ENCODE measurements around the gene GPR62.
"Not testable (repeated sequence)": the region's sequence is repeated elsewhere in the genome, so short reads cannot be mapped to it uniquely, and the experiment has no call there.

Gene GPR62, protein sequence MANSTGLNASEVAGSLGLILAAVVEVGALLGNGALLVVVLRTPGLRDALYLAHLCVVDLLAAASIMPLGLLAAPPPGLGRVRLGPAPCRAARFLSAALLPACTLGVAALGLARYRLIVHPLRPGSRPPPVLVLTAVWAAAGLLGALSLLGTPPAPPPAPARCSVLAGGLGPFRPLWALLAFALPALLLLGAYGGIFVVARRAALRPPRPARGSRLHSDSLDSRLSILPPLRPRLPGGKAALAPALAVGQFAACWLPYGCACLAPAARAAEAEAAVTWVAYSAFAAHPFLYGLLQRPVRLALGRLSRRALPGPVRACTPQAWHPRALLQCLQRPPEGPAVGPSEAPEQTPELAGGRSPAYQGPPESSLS

DNA sequence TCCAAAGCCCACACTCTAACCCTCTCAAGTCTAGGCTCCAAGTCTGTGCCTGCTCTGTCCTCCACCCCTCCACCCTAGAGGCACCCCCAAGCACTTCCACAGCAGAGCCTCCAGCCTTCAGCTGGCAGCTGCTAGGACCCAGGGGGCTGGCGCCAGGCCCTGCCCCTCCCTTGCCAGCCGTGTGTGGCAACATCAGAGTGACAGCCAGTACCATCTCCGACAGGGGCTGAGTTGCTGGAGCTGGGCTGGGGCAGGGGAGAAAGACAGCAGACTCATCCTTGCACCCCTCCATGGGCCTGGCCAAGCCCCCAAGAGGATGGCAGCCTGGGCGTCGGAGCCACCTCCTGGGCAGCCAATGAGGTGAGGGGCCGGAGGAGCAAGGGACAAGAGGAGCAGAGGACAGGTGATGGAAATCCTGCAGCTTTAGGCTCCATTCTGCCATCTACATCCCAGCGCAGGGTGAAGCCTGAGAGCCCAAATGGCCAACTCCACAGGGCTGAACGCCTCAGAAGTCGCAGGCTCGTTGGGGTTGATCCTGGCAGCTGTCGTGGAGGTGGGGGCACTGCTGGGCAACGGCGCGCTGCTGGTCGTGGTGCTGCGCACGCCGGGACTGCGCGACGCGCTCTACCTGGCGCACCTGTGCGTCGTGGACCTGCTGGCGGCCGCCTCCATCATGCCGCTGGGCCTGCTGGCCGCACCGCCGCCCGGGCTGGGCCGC, at the start of gene GPR62:
TSS of gene GPR62 (plus strand) at position 207 of the 718 bp plus-strand sequence. CDS start at position 479, 272 bp downstream.
- no peak for DNase-seq (ENCODE audit: low read depth in 2 of 2, low spot score in 1 of 2)

DNA sequence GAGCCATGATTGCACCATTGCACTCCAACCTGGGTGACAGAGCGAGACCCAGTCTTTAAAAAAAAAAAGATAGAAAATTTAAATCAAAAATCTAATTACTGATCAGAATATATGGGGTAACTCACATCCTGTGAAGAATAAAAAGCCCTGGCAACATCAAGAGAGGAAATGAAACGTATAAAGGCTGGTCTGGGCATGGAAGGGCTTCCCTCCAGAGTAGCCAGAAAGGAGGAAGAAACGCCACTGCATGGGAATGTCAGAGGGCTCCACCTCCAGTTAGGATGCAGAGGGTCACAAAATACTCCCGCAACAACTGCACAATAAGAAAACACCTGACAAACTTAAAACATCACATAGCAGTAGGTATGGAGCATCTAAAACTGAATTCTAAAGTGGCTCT, 47.2 kb upstream of the GPR62 start:
- DNase-seq (ENCODE audit: low read depth in 2 of 2, low spot score in 1 of 2): no peak

DNA sequence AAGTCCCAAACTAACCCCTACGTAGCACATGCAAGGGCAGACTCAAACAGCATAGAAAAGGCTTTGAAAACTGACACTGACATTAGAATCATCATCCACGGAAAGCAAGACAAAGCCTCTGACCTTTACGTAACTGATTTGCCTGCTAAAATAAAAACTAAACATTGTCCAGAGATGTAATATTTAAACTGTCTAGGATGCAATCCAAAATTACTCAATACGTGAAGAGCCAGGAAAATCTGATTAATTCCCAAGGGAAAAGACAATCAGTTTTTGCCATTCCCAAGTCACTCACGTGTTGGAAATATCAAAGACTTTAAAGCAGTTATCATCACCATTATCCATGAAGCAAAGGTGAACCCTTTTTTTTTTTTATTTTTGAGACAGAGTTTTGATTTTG, 38.8 kb upstream of the GPR62 start:
- DNase-seq (ENCODE audit: low read depth in 2 of 2, low spot score in 1 of 2): no peak

DNA sequence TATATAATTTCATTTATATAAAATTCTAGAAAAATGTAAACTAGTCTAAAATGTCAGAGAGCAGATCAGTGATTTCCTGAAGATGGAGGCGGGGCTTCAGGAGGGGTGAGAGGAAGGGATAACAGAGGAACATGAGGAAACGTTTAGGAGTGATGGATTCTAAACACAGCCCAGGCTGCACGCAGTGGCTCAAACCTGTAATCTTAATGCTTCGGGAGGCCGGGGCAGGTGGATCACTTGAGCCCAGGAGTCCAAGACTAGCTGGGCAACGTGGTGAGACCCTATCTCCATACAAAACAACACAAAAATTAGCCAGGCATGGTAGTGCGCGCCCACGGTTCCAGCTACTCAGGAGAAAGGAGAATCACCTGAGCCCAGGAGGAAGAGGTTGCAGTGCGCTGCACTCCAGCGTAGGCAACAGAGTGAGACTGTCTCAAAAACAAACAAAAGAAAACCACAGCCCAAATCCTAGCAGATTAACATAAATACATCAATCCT, 34.1 kb upstream of the GPR62 start:
- DNase-seq (ENCODE audit: low read depth in 2 of 2, low spot score in 1 of 2): no peak

DNA sequence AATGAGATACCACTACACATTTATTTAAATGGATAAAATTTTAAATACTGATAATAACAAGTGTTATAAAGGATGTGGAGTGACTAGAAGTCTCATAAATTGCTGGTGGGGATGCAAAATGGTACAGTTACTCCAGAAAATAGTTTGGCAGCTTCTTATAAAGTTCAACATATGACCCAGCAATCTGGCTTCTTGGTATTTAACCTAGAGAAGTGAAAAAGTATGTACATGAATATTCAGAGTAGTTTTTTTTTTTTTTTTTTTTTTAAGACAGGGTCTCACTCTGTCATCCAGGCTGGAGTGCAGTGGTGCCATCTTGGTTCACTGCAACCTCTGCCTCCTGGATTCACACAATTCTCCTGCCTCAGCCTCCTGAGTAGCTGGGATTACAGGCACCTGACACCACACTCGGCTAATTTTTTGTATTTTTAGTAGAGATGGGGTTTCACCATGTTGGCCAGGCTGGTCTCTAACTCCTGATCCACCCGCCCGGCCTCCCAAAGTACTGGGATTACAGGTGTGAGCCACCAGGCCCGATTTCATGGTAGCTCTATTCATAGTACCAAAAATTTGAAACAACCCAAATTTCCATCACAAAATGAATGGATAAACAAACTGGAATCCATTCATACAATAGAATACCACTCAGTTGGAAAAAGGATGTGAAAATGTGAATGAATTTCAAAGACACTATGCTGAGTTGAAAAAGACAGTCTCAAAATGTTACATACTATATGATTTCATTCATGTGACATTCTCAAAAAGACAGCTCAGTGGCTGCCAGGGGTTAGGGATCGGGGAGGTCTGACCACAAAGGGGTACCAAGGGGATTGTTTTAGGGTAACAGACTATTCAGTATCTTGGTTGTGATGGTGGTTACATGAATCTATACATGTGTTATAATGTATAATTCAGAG, 27.9 kb upstream of the GPR62 start:
- DNase-seq (ENCODE audit: low read depth in 2 of 2, low spot score in 1 of 2): no peak

DNA sequence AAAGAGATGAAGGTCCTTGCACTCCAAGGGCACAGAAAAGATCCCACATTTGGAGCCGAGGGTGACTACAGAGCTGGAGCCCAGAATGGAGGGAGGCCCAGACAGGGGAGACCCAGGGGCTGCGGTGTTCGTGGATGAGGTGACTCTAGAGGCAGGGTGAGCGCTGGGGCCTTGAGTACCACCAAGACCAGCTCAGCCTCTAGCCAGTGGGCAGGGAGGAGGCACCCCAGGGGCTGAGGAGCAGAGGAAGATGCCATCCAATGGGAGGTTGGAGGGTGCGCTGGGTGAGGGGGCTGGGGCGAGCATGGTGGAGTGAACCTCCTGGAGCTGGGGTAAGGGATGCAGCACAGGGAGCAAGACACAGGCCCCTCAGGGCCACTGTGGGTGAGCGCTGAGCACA, 26.7 kb upstream of the GPR62 start:
- no peak for DNase-seq (ENCODE audit: low read depth in 2 of 2, low spot score in 1 of 2)

DNA sequence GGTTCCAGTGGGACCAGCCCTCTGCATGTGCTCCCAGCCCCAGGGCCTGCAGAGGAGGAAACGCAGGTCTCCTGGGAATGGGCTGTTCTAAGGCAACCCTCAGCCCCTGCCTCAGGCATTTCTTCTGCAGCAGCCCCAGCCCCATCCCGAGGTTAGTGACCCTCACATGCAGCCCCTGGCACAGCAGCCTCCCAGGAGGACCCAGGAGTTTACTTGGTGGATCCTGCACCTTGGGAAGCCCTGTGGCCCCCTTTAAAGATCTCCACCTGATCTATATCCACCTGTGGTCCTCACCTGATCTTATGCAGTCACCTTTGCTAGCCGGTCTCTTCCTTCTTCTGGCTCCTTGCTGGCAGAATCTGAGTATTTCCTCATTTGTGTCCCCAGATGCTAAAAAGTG, 26.2 kb upstream of the GPR62 start:
- DNase-seq (ENCODE audit: low read depth in 2 of 2, low spot score in 1 of 2): not testable (repeated sequence)

DNA sequence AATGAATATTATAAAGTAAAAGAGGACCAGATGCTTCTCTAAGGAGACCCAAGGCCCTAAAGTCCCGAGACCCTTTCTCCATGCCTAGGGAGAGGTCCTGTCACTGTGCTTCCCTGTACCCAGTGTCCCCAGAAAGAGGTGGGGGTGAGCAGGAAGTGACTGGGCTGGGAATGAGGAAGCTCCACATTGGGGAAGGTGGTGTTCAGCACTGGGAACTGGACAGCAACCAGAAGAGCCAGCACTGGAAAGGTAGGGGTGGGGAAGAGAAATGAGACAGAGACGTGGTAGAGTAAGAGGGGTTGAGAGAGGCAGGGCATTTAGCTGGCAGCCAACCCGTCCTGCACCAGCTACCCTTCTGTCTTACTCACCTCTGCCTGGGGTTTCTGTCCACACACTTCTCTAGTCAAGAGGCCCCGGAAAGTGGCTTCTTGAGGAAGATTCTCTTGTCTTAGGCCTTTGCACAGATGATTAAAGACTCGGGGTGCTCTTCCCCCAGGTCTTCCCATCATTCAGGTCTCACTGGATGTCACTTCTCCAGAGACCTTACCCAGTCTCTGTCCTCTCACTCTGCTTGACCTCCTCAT, 25.7 kb upstream of the GPR62 start:
- no peak for DNase-seq (ENCODE audit: low read depth in 2 of 2, low spot score in 1 of 2)

DNA sequence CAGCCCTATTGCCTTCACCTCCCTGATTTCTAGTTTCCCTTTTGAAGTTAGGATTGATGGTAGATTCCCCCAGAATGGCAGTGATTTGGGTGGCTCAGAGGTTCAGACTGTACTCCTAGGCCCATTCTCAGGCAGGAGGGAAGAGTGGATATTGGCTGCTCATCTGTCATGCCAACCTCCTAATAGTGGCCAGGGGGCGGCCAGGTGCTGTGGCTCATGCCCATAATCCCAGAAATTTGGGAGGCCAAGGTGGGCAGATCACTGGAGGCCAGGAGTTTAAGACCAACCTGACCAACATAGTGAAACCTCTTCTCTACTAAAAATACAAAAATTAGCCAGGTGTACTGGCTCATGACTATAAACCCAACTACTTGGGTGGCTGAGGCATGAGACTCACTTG, 24.7 kb upstream of the GPR62 start:
- no peak for DNase-seq (ENCODE audit: low read depth in 2 of 2, low spot score in 1 of 2)

DNA sequence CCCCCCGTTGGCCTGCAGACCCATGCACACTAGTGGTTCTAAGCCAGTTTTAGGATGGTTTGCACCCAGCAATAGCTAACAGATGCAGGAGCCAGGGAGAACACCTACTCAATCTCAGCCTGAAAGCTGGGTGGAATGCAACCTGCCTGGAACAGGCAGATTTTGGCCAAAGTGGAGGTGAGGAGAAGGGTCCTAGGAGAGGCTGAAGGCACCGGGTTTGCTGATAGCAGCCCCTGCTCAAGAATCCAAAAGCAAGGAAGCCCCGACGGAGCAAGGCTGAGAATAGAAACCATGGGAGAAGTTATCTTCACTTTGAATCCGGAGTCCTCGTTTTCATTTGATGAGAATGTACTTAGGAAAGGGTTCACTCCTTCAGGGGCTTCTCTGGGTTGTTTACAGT, 23.4 kb upstream of the GPR62 start:
- no peak for DNase-seq (ENCODE audit: low read depth in 2 of 2, low spot score in 1 of 2)

DNA sequence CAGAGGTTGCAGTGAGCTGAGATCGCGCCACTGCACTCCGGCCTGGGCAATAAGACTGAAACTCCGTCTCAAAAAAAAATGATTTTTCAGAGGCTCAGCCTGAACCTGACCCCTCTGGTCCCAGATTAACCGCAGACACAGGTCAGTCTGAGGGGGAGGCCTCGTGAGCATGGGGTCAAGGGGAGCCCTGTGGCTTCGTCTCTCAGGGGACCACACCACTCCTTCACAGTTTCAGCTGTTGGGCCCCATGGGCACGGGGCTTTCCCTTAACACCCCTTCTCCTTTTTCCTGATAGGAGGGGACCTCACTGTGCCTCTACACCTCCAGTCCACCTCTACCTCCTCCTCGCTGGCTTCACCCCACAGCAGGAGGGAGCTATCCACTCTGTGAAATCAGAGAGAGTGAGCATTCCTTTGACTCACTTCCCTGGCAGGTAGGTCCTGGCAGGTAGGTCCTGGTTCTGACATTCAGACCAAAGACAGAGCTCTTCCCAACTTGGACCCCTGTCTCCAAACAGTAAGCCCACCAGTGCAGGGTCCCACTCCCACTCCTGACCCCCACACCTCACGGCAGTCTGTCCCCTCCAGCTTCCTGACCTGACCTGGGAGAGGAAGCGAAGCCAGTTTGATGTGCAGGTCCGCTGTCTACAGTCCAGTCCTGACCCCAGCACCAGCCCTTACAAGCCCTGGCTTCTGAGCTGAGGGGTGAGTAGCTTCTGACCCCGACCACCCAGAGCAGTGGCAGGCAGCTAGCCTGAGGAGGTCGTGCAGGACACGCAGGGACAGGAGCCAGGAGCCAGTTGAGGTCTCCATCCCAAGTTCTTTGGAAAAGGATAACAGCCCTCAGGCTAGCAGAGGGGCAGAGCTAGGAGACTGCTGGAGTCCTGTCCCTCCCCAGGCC, 22.5 kb upstream of the GPR62 start:
- DNase-seq (ENCODE audit: low read depth in 2 of 2, low spot score in 1 of 2): no peak

DNA sequence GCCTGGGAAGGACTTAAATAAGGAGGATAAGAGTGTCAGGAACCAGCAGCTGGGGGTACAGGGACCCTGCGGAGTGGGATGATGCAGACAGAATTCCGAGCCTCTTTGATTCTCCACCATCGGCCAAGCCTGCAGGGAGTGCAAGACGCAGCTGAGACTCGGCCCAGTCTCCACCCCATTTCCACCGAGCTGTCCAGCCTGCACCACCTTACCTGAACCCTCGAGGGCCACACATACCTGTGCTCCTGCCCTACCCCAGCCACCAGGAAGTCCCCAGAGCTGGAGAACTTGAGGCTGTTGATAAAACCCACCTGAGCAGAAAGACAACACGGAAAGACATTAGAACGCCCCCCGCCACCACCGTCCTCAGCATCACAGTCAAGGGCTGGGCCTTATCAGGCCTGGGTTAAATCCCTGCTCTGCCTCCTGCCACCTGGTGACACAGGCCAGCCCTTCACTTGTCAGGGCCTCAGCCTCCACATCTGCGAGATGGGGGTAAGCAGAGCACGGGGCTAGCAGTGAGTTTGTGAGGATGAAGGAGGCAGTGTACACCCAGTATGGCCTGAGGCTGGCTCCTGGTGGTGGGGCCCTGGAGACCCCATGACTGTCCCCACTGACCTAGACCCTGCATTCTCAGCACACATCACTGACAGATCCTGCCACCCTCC, 21.6 kb upstream of the GPR62 start:
- DNase-seq (ENCODE audit: low read depth in 2 of 2, low spot score in 1 of 2): no peak

DNA sequence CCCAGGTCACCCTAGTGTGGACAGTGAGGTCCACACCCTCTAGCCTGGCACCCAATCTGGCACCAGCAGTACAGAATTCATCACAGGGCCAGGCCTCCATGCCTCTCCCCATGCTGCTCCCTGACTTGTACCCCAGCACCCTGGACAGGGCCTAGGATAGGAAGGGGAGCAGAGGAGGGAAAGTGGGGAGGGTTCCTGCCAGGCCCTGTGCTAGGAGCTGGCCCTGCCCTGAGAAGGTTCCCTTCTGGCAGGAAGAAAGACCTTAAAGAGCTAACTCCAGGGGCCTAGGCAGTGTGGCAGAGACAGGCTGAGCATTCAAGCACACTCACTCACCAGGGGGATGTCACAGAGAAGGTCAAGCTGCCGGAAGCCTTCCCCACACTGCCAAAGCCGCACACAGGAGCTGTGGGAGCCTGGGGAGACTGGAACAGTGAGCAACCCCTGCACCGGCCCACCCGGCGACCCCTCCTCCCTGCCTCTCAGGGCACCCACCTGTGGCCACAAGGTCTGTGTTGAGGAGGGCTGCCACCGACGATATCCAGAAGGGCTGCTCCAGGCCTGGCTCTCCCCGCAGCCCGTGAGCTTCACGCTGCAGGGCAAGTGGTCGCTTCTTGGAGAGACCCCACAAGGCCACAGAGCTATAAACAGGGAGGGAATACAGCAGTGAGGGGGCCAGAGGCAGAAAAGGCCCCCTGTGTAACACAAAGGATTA, 20.9 kb upstream of the GPR62 start:
- no peak for DNase-seq (ENCODE audit: low read depth in 2 of 2, low spot score in 1 of 2)

DNA sequence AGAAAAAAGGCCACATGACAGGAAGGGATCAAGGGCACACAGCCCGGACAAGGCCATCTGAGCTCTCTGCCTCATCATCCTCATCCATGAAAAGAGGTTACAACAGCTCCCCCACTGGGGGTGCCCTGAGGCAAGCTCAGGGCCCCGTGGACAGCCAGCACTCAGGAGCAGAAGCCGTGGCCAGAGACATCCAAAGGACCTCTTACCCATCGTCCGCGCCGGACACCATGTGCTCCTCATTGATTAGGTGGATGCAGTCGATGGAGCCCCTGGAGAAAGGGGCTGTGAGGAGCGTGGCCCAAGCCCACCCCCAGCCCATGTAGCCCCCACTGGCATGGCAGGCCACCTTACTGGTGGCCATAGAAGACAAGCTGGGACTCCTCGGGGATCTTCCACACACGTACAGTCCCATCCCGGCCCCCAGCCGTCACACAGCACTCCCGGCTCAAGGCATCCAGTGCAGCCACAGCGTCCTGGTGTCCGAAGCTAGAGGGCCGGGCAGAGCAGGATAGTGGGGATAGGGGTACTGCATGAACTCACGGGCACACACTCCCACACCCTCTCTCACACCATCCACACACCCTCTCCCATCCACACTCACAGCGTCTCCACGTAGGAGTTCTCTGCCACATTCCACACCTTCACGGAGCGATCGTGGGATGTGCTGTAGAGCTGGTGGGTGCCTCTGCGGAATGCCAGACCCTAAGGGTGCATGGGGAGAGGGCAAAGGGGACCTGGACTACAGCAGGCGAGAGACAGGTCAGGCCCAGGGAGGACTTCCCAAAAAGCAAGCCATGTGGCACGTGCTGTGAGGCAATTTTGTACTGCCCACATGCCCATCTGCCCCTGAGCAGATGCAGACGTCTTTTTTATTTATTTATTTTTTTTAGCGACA, 19.9 kb upstream of the GPR62 start:
- no peak for DNase-seq (ENCODE audit: low read depth in 2 of 2, low spot score in 1 of 2)

DNA sequence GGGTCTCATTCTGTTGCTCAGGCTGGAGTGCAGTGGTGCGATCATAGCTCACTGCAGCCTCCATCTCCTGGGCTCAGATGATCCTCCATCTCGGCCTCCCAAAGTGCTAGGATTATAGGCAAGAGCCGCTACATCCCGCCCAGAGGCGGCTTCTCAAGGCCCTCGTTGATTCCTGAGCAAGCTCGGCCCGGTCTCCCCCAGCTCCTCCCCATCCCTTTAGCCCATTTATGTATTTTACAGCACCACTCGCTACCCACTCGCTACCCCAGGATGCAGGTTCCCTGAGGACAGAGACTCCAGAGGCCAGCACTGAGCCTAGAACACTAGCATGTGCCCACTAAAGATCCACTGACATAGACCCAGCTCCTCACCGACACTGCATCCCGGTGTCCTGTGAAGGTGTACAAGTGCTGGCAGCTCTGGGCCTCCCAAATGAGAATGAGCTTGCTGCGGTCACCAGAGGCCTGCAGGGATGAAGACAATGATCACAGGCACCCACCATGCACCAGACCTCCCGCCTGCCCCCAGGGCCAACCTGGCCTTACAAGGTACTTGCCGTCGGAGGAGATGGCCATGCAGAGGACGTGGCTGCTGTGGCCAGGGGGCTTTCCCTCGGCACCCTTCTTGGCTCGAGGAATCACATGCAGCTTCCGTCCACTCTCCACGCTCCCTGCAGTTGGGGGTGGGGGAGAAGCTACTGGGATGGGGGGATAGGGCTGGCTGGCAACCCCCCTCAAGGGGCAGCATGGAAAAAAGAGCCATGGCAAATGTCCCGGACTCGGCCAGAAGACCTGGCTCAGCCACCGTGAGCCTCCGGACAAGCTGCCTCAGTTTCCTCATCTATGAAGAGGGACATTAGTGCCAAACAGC, 19.1 kb upstream of the GPR62 start:
- no peak for DNase-seq (ENCODE audit: low read depth in 2 of 2, low spot score in 1 of 2)

DNA sequence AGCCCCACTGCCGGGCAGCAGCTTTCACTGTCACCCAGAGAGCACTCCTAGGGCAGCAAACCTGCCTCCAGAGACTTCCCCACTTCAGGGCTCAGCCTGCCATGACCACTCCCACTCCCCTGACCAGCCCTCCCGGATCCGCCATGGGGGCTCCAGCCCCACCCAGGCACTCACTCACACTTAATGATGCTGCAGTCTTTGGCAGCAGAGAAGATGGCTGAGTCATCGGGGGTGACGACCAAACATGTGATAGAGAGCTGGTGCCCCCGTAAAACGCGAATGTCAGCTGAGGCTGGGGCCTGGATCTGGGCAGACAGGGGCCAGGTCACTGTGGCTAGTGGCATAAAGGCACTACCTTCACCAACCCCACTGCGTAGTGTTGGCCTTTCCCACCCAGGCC, 18.2 kb upstream of the GPR62 start:
- DNase-seq (ENCODE audit: low read depth in 2 of 2, low spot score in 1 of 2): no peak

Measured in stimulated activated CD8-positive, alpha-beta memory T cell treated with anti-CD3 and anti-CD28 coated beads, Interleukin-4, amount 100 ng/mL, for 4 hours (primary cell).